HS-27A (cell line): Measurements from ENCODE around the gene TRIM38.
A peak's percentile ranks its signal among the peaks of the same experiment; 100 is the strongest.
"Not testable (repeated sequence)": the region's sequence is repeated elsewhere in the genome, so short reads cannot be mapped to it uniquely, and the experiment has no call there.

Experiments
- DNase-seq: peaks from one replicate; pipeline ENCODE4 v3.0.0-alpha.2; 2012; ENCODE audit warnings: low read depth, missing footprints

TRIM38 gene, protein sequence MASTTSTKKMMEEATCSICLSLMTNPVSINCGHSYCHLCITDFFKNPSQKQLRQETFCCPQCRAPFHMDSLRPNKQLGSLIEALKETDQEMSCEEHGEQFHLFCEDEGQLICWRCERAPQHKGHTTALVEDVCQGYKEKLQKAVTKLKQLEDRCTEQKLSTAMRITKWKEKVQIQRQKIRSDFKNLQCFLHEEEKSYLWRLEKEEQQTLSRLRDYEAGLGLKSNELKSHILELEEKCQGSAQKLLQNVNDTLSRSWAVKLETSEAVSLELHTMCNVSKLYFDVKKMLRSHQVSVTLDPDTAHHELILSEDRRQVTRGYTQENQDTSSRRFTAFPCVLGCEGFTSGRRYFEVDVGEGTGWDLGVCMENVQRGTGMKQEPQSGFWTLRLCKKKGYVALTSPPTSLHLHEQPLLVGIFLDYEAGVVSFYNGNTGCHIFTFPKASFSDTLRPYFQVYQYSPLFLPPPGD

DNA sequence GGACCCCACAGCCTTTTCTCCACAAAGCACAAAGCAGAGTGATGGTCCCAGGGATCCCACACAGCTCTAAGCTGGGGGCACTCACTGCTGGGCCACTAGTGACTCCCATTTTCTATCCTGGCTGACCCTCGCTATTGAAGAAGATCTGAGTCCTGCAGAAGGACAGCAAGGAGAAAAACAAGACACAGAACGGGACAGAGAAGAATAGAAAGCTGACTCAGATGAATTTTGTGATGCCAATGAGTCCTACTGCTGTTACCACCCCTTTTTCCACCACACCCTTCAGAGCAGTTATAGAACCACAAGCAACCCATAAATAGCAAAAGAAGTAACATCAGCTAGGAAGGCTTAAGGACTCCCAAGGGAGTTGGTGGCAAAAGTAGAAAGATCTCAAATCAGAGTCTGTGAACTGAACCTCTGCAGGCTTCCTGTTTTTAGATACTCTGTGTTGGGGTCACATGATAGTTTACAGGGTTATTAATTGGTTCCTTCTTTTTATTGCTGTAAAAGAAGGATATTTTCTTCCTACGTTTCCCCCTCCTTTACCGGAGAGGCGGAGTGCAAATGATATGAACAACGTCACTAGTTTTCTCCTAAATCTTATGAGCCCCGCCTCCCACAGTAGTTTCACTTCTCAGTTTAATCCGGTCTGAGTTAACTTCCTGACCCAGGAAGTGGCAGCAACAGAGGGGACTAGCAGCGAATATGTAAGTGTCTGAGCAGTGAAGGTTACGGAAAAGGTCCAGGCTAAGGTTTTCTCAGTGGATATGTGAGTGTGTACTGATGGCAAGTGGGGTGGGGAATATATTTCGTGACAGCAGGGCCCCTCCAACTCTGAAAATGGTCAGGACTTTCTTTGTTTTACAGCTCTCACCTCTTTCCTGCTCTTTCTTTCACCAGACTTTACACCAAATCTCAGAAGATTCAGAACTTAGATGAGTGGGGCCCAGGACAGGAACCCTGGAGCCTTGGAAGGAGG lies at the start of gene TRIM38:
Gene TRIM38, plus strand, starts transcription at position 654 of the 979 bp plus-strand sequence. CDS start 3,721 bp downstream, outside the sequence.
- DNase-seq = peak; percentile 75

- DNase-seq = no peak
Observed at GRCh38 chr6:25913741-25914140, 48.9 kb upstream of the TRIM38 start.

- no peak for DNase-seq
Observed at GRCh38 chr6:25916330-25916729, 46.3 kb upstream of the TRIM38 start.

DNA sequence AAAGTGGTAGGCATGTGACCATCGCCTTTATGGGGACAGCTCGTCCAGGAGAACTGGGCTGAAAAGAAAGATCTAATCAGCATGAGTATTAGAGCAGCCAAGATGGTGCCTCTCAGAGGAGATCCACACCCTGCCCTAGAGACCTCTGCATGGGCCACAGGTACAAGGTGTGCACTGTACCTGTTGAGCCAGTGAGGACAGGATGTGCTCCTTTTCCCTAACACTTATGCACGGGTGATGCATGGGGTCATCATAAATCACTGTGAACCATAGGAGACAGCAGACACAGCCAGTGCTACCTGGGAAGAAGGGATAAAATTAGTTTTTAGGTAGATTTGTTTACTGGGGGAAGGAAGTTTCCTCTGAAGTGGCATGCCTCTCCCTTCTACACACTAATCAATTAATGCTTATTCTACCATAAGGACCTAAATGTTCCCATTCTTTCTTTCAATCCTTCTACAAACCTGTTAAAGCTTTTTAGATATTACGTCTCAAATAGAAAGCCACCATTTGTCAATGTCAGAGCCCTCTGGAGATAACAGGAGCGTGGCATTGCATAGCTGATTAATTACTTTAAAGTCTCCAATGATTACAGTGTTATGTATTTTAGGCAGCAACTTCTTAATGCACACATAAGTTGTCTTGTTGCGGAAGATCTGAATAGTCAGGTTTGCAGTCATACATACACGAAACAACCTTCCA lies 45.7 kb upstream of the TRIM38 start:
- DNase-seq = no peak

DNA sequence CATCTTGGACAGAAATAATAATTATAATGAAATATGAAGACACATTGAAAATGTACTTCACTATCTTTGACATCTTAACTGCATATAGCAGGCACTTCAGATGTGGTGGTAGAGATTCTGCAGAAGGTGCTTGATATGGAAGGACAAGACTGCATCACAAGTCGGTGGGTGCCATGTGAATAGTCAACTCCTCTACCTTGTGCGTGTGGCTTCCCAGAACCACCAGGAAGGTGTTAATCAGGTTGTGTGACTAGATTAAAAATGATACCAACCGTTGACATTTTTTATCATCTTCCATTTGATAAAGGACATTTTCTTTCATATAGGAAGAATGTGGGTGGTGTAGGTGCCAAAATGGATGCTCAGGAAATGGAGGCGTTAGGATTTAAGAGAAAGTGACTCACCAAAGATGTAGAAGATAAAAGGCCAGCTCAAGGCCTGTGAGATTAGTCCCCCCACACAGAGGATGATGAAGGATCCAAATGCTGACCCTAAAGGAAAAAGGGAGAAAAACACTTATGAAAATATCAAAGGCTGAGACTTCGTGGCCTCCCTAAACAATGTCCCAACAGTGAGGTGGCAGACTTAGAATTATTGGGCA lies 44.4 kb upstream of the TRIM38 start:
- DNase-seq = no peak

DNA sequence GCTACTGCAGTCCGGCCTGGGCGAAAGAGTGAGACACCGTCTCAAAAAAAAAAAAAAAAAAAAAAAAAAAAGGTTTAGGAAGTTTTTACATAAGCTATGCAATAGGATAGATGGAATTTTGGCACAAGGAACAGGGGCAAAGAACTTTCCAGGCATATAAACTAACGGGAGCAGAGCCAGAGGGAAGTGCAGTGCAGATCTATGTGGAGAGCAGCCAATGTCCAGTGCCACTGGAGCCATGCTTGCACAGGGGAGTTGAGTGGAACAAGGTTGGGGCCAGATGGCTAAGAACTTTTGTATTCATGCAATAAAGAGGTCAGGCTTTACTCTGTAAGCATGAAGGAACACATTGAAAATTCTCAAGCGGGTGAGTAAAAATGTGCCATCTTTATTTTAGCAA lies 42.9 kb upstream of the TRIM38 start:
- DNase-seq = no peak

GRCh38 chr6:25921525-25922203 lies 40.9 kb upstream of the TRIM38 start:
- DNase-seq = no peak

- no peak for DNase-seq
Observed at GRCh38 chr6:25922301-25922700, 40.3 kb upstream of the TRIM38 start.

DNA sequence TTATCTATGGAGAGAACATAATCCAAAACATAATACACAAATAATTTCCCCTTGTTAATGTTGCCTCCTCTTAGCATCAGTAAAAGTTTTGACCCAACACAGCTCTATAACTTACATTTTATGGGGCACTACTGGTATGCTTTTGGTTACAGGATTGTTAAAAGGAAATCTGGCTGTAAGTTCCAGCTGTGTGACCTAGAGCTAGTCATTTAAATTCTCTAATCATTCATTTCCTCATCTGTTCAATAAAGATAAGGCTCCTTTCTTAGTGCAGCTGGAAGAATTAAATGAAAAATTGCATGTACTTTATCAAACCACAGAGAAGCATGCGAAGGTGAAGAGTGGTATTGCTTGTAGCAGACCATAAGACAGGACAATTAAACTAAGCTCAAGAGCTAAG lies 36.7 kb upstream of the TRIM38 start:
- no peak for DNase-seq

DNA sequence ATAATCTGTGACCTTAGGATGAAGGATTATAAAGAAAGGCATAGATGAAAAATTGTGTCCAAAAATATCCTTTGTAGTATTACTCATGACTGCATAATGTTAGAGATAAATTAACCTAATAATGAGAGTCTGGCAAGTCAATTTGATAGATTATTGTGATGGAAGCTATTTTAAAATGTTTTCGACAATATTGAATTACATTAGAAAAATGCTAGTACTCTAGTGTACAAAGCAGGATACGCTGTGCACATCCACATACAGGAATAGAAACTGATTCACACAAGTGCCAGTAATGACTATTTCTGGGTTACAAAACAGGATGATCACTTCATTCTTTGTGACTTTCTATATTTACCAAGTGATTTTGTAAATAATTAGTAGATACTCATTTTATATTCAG lies 35.4 kb upstream of the TRIM38 start:
- no peak for DNase-seq

DNA sequence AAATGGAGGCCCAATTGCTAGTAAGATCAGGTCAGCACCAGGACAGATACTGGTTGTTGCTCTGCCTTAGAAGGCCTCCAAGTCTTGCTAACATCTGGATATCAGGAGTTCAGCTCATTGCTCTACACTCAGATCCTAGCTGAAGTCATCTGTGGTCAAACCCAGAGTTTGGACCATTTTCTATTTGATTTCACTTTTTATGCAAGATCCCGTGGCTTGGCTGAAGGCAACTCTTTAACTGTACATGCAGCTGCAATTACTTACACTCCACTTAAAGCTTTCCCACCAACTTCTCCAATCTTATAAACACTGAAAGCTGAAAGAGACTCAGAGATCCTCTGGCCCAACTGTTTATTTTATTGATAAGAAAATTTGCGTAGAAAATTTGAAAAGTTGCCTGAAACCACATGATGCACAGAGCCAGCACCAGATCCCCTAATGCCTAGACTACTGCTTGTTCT lies 34.8 kb upstream of the TRIM38 start:
- no peak for DNase-seq

GRCh38 chr6:25928562-25929324 lies 33.9 kb upstream of the TRIM38 start:
- DNase-seq = no peak

DNA sequence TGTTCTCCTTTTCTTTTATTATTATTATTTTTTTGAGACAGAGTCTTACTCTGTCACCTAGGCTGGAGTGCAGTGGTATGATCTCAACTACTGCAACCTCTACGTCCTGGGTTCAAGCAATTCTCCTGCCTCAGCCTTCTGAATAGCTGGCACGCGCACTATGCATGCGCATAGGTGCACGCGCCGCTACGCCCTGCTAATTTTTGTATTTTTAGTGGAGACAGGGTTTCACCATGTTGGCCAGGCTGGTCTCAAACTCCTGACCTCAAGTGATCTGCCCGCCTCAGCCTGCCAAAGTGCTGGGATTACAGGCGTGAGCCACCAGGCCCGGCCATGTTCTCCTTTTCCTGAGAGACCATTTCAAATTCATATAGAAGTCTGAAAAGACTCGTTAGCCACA lies 32.8 kb upstream of the TRIM38 start:
- DNase-seq = not testable (repeated sequence)

- no peak for DNase-seq
Observed at GRCh38 chr6:25930532-25931410, 31.8 kb upstream of the TRIM38 start, which contains the start of gene SLC17A2. Gene SLC17A2, minus strand, starts transcription at chr6:25930691. Its CDS starts 4,895 bp downstream, at chr6:25925796.

GRCh38 chr6:25931411-25931709 lies 31.2 kb upstream of the TRIM38 start:
- no peak for DNase-seq

GRCh38 chr6:25934156-25934555 lies 28.4 kb upstream of the TRIM38 start:
- DNase-seq = no peak

DNA sequence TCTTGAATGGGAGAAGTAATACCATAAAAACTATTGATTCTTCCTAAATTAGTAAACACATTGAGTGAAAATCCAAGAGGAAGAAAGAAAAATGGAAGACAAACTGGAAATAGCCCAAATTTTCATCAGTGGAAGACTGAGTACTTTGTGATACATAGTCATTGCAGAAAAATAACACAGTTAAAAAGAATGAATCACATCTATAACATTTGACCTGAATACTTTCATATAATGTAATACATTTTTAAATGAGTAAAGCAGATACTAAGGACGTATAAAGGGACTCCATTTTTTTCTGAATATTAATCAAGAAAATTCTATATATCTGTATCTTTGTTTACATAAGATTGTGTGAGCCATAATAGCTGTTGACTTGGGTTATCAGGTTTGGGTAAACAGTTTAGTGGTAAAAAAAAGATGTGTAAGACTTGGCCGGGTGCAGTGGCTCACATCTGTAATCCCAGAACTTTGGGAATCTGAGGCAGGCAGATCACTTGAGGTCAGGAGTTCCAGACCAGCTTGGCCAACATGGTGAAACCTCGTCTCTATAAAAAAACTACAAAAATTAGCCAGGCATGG lies 27.8 kb upstream of the TRIM38 start:
- peak; percentile 11 for DNase-seq

- no peak for DNase-seq
Observed at GRCh38 chr6:25935953-25936352, 26.6 kb upstream of the TRIM38 start.

GRCh38 chr6:25939593-25939992 lies 23.0 kb upstream of the TRIM38 start:
- no peak for DNase-seq
